ENCODE measurements around the gene AOPEP. TPM values are rescaled to one million over a fixed set of nuclear protein-coding genes. Genes with fewer than 3 reads are reported as not detected.
"Not testable (repeated sequence)": the region's sequence is repeated elsewhere in the genome, so short reads cannot be mapped to it uniquely, and the experiment has no call there.

AOPEP gene
- total and polyA plus RNA-seq, 2 of the 13 experiments (the other 11 are each of a cell fraction or from before 2014, with no cell fraction given) = 22.2 to 41.6 TPM

- Histone ChIP-seq H3K4me1 (ENCODE audit: insufficient read depth, low read length) (peaks cover 52% of the 10 kb centered on the region), H3K4me2 (ENCODE audit: low read depth, low read length) (peak overlapping the region; percentile 80; the same call in 1 of the 2 replicates), H3K9ac (ENCODE audit: insufficient read depth, low read depth, low read length) (peak overlapping the region; percentile 54; the same call in 1 of the 2 replicates), H3K27ac (ENCODE audit: extremely low read length, insufficient read depth, low read length) (peak overlapping the region; percentile 87)
- BruUV-seq (replicated peaks); H3K79me2 ChIP-seq (ENCODE audit: insufficient read depth, low read length); intact Hi-C loops (cut with micrococcal nuclease; ENCODE audit: unreplicated experiment); H3K9me3 ChIP-seq (ENCODE audit: low read length); in situ Hi-C loops (cut with HindIII; ENCODE audit: extremely low pct_ligation_motif_present, low pct_unique_long_range_greater_than_20kb); H3K27me3 ChIP-seq (ENCODE audit: control insufficient read depth in 1 of 2, insufficient read depth in 2 of 2, low read length in 2 of 2); H3K36me3 ChIP-seq (replicated peaks in 1 of 2; ENCODE audit: control insufficient read depth in 1 of 2, insufficient read depth in 2 of 2, low read length in 2 of 2); H2AFZ ChIP-seq (ENCODE audit: low read length); DNase-seq (ENCODE audit: low spot score); H3K4me3 ChIP-seq (replicated peaks in 1 of 3; ENCODE audit: insufficient read depth in 1 of 3, low read depth in 2 of 3, low read length in 3 of 3); FAIRE-seq; H4K20me1 ChIP-seq (ENCODE audit: insufficient read depth, low read length); CTCF ChIA-PET (ENCODE audit: low intra/inter-chr PET ratio, low total read pairs); ATAC-seq: not testable (repeated sequence)
- TF ChIP-seq SPEN (CRISPR knock-in tag; IDR thresholded peaks at IDR 0.05; ENCODE audit: low read depth) = 0 out of 2 replicates have a peak, but pooled peaks have one; percentile 8
- 97% methylated on average over 6 of the region's 6 CpGs for WGBS (ENCODE audit: low lambda C conversion rate)
- POLR2A ChIA-PET = interaction anchor here (1.3 to 1.9 kb wide), 2 partner anchors 18 to 68 kb away, joined by 5 to 11 read pairs; no protein-coding TSS in a partner anchor
Measured at GRCh38 chr9:94940296-94940695, 213.8 kb downstream of the AOPEP start.

- Histone ChIP-seq H4K20me1 (ENCODE audit: insufficient read depth, low read length) (no peaks in the 10 kb centered on the region), H2AFZ (ENCODE audit: low read length) (no peak overlapping the region), H3K4me1 (ENCODE audit: insufficient read depth, low read length) (peaks cover 62% of the 10 kb centered on the region), H3K36me3 (replicated peaks in 1 of 2; ENCODE audit: control insufficient read depth in 1 of 2, insufficient read depth in 2 of 2, low read length in 2 of 2) (no peaks in the 10 kb centered on the region; a peak in 1 of 5 replicates), H3K27ac (ENCODE audit: extremely low read length, insufficient read depth, low read length) (peak overlapping the region; percentile 87), H3K9me3 (ENCODE audit: low read length) (no peaks in the 10 kb centered on the region), H3K9ac (ENCODE audit: insufficient read depth, low read depth, low read length) (peak overlapping the region; percentile 54), H3K4me3 (replicated peaks in 1 of 3; ENCODE audit: insufficient read depth in 1 of 3, low read depth in 2 of 3, low read length in 3 of 3) (no peak overlapping the region; a peak in 1 of 6 replicates), H3K27me3 (ENCODE audit: control insufficient read depth in 1 of 2, insufficient read depth in 2 of 2, low read length in 2 of 2) (no peaks in the 10 kb centered on the region), H3K4me2 (ENCODE audit: low read depth, low read length) (peak overlapping the region; percentile 80), H3K79me2 (ENCODE audit: insufficient read depth, low read length) (no peaks in the 10 kb centered on the region)
- intact Hi-C loops (cut with micrococcal nuclease; ENCODE audit: unreplicated experiment) = loop anchor here (1.0 kb wide), 1 partner anchor 19 kb away; no protein-coding TSS in a partner anchor
- POLR2A ChIA-PET = interaction anchor here (0.6 to 1.9 kb wide), 16 partner anchors 10 to 387 kb away, joined by 3 to 11 read pairs (median 4); no protein-coding TSS in a partner anchor
- ATAC-seq = peak; percentile 96
- in situ Hi-C loops (cut with HindIII; ENCODE audit: extremely low pct_ligation_motif_present, low pct_unique_long_range_greater_than_20kb) = no loop called here
- 27% methylated on average over 3 of the region's 3 CpGs for WGBS (ENCODE audit: low lambda C conversion rate)
- peak; percentile 94 for DNase-seq (ENCODE audit: low spot score)
- no TSS peak for BruUV-seq (replicated peaks)
- CTCF ChIA-PET (ENCODE audit: low intra/inter-chr PET ratio, low total read pairs) = no interaction called here
- peak; percentile 92 for FAIRE-seq
- TF ChIP-seq ELF1 (CRISPR knock-in tag; IDR thresholded peaks at IDR 0.05) = peak; percentile 79
- TF ChIP-seq KLF11 (CRISPR knock-in tag; IDR thresholded peaks at IDR 0.05) = no peak
- TF ChIP-seq ELF3 (CRISPR knock-in tag; IDR thresholded peaks at IDR 0.05) = peak; percentile 100
- TF ChIP-seq ZNF333 (CRISPR knock-in tag; IDR thresholded peaks at IDR 0.05; ENCODE audit: borderline replicate concordance) = no peak
- TF ChIP-seq RARG (CRISPR knock-in tag; IDR thresholded peaks at IDR 0.05; ENCODE audit: low read depth) = no peak
- no peak for TF ChIP-seq ZBTB46 (CRISPR knock-in tag; IDR thresholded peaks at IDR 0.05; ENCODE audit: borderline replicate concordance)
- no peak for TF ChIP-seq ZZZ3 (CRISPR knock-in tag; IDR thresholded peaks at IDR 0.05; ENCODE audit: borderline replicate concordance)
- peak; percentile 43; the same call in 1 of the 2 replicates for TF ChIP-seq ZNF652 (CRISPR knock-in tag; IDR thresholded peaks at IDR 0.05; ENCODE audit: borderline replicate concordance, low read depth)
- no peak for TF ChIP-seq ZNF704 (CRISPR knock-in tag; IDR thresholded peaks at IDR 0.05; ENCODE audit: borderline replicate concordance)
- no peak for TF ChIP-seq ZNF589 (CRISPR knock-in tag; conservative IDR thresholded peaks at IDR 0.05)
- TF ChIP-seq SRSF1 (optimal IDR thresholded peaks at IDR 0.05; ENCODE audit: low read depth, low read length) = no peak
- TF ChIP-seq NCOA1 (CRISPR knock-in tag; IDR thresholded peaks at IDR 0.05) = no peak
- no peak for TF ChIP-seq BATF2 (CRISPR knock-in tag; IDR thresholded peaks at IDR 0.05)
Measured at GRCh38 chr9:94941211-94941875, 214.8 kb downstream of the AOPEP start.
